ENCODE measurements around the gene DOCK2.

DOCK2 gene

GRCh38 chr5:170053896-170054295 is 416.8 kb downstream of the DOCK2 start:
- H3K36me3 ChIP-seq (replicated peaks; ENCODE audit: insufficient read depth, low read length): no peaks in the 10 kb centered on the region

GRCh38 chr5:170055606-170056005 is 418.5 kb downstream of the DOCK2 start:
- H3K9me2 ChIP-seq (replicated peaks; ENCODE audit: insufficient read depth, low read length): no peaks in the 10 kb centered on the region
- H4K20me1 ChIP-seq (ENCODE audit: insufficient read depth, low read length): no peaks in the 10 kb centered on the region
- H3K9me3 ChIP-seq (replicated peaks; ENCODE audit: insufficient read depth, low read length): no peaks in the 10 kb centered on the region
- H3F3A ChIP-seq (ENCODE audit: insufficient read depth, low read length): no peaks in the 10 kb centered on the region
- DNase-seq: no peak
- no peak overlapping the region for H3K27ac ChIP-seq (ENCODE audit: low read length)
- no peaks in the 10 kb centered on the region for H3K4me1 ChIP-seq (ENCODE audit: low read length)
- no peak overlapping the region for H3K4me2 ChIP-seq (ENCODE audit: low read depth, low read length)
- H3K27me3 ChIP-seq (replicated peaks; ENCODE audit: insufficient read depth, low read length): no peaks in the 10 kb centered on the region
- H3K36me3 ChIP-seq (replicated peaks; ENCODE audit: insufficient read depth, low read length): no peaks in the 10 kb centered on the region
- H3K9ac ChIP-seq (ENCODE audit: low read length): no peak overlapping the region
- no peaks in the 10 kb centered on the region for H3K79me2 ChIP-seq (ENCODE audit: low read length)
- H2AFZ ChIP-seq (ENCODE audit: low read length): no peak overlapping the region
- TF ChIP-seq EZH2 (optimal IDR thresholded peaks at IDR 0.05; ENCODE audit: low read depth, low read length) (no peak), EZH2phosphoT487 (IDR thresholded peaks at IDR 0.05; ENCODE audit: low read length) (no peak), CTCF (IDR thresholded peaks at IDR 0.05; ENCODE audit: low read length) (no peak)
- no peak overlapping the region for H3K4me3 ChIP-seq (ENCODE audit: low read length)

More at GRCh38 chr5:170053896-170054295, 416.8 kb downstream of the DOCK2 start:
- no peak overlapping the region for H3K27ac ChIP-seq (ENCODE audit: low read length)
- no peak overlapping the region for H3K9ac ChIP-seq (ENCODE audit: low read length)
- H4K20me1 ChIP-seq (ENCODE audit: insufficient read depth, low read length): no peaks in the 10 kb centered on the region
- no peak overlapping the region for H3K4me2 ChIP-seq (ENCODE audit: low read depth, low read length)
- no peaks in the 10 kb centered on the region for H3K9me2 ChIP-seq (replicated peaks; ENCODE audit: insufficient read depth, low read length)
- H3K27me3 ChIP-seq (replicated peaks; ENCODE audit: insufficient read depth, low read length): no peaks in the 10 kb centered on the region
- no peaks in the 10 kb centered on the region for H3K79me2 ChIP-seq (ENCODE audit: low read length)
- TF ChIP-seq EZH2phosphoT487 (IDR thresholded peaks at IDR 0.05; ENCODE audit: low read length) (no peak), EZH2 (optimal IDR thresholded peaks at IDR 0.05; ENCODE audit: low read depth, low read length) (no peak), CTCF (IDR thresholded peaks at IDR 0.05; ENCODE audit: low read length) (no peak)
- H3F3A ChIP-seq (ENCODE audit: insufficient read depth, low read length): no peaks in the 10 kb centered on the region
- DNase-seq: no peak
- no peaks in the 10 kb centered on the region for H3K9me3 ChIP-seq (replicated peaks; ENCODE audit: insufficient read depth, low read length)
- no peaks in the 10 kb centered on the region for H3K4me1 ChIP-seq (ENCODE audit: low read length)
- no peak overlapping the region for H2AFZ ChIP-seq (ENCODE audit: low read length)
- H3K4me3 ChIP-seq (ENCODE audit: low read length): no peak overlapping the region

- H3F3A ChIP-seq (ENCODE audit: insufficient read depth, low read length): no peaks in the 10 kb centered on the region
- no peaks in the 10 kb centered on the region for H3K27me3 ChIP-seq (replicated peaks; ENCODE audit: insufficient read depth, low read length)
- TF ChIP-seq CTCF (IDR thresholded peaks at IDR 0.05; ENCODE audit: low read length) (no peak), EZH2phosphoT487 (IDR thresholded peaks at IDR 0.05; ENCODE audit: low read length) (no peak), EZH2 (optimal IDR thresholded peaks at IDR 0.05; ENCODE audit: low read depth, low read length) (no peak)
- no peak overlapping the region for H2AFZ ChIP-seq (ENCODE audit: low read length)
- no peak overlapping the region for H3K27ac ChIP-seq (ENCODE audit: low read length)
- no peak for DNase-seq
- no peak overlapping the region for H3K4me3 ChIP-seq (ENCODE audit: low read length)
- no peaks in the 10 kb centered on the region for H3K9me3 ChIP-seq (replicated peaks; ENCODE audit: insufficient read depth, low read length)
- no peak overlapping the region for H3K4me2 ChIP-seq (ENCODE audit: low read depth, low read length)
- no peak overlapping the region for H3K9ac ChIP-seq (ENCODE audit: low read length)
- H3K79me2 ChIP-seq (ENCODE audit: low read length): no peaks in the 10 kb centered on the region
- no peaks in the 10 kb centered on the region for H4K20me1 ChIP-seq (ENCODE audit: insufficient read depth, low read length)
- no peaks in the 10 kb centered on the region for H3K4me1 ChIP-seq (ENCODE audit: low read length)
- H3K9me2 ChIP-seq (replicated peaks; ENCODE audit: insufficient read depth, low read length): no peaks in the 10 kb centered on the region
- H3K36me3 ChIP-seq (replicated peaks; ENCODE audit: insufficient read depth, low read length): no peaks in the 10 kb centered on the region
These were observed 419.6 kb downstream of the DOCK2 start for GRCh38 chr5:170056561-170057267.

Data from MM.1S (cell line).